Adipose tissue (tissue), 3 donors: ENCODE measurements around the gene LSM10. TPM values are rescaled to one million over a fixed set of nuclear protein-coding genes. Genes with fewer than 3 reads are reported as not detected.

Source experiments
- polyA plus RNA-seq, 3 donors: library from polyadenylated mRNA; stranded (reverse); fragments of 200-250 nt; gene quantifications; one replicate each; pipeline ENCODE4 v1.2.3, GENCODE V29; 2013
- donor health status: healthy with polysubstance abuse.
- donor health status: Bipolar disorder and iron deficiency.
- donor health status: healthy.

The LSM10 gene
- polyA plus RNA-seq, 3 donors, result 30.7 to 59.5 (median 59.5) TPM

Other genes starting within 250 kb of the LSM10 start
- gene TRAPPC3, start 248.4 kb downstream of the LSM10 start, polyA plus RNA-seq, result 10 to 100 TPM; 37.1 to 69.2 (median 58.5) TPM
- gene MAP7D1, start 241.7 kb downstream of the LSM10 start, polyA plus RNA-seq, result 100 to 1,000 TPM in 1 of 3 donors, 10 to 100 TPM in 2; 19.9 to 215 (median 92.7) TPM
- 10 to 100 TPM; 19.5 to 47.6 (median 35.5) TPM for gene THRAP3, start 173.5 kb downstream of the LSM10 start, polyA plus RNA-seq
- 1 to 10 TPM in 2 of 3 donors, under 1 TPM in 1; 0.61 to 1.7 (median 1.1) TPM for gene SH3D21, start 91.5 kb downstream of the LSM10 start, polyA plus RNA-seq
- gene EVA1B, start 74.3 kb downstream of the LSM10 start, polyA plus RNA-seq, result 10 to 100 TPM; 11.5 to 46.7 (median 25.3) TPM
- gene STK40, start 12.0 kb downstream of the LSM10 start, polyA plus RNA-seq, result 10 to 100 TPM; 22.8 to 63.2 (median 50.7) TPM
- 10 to 100 TPM in 1 of 3 donors, 1 to 10 TPM in 2; 5.3 to 10.3 (median 6.5) TPM for gene OSCP1, start 52.5 kb upstream of the LSM10 start, polyA plus RNA-seq
- 100 to 1,000 TPM in 2 of 3 donors, 10 to 100 TPM in 1; 69.1 to 142 (median 130) TPM for gene MRPS15, start 66.5 kb upstream of the LSM10 start, polyA plus RNA-seq
- gene CSF3R, start 85.0 kb upstream of the LSM10 start, polyA plus RNA-seq, result 10 to 100 TPM in 2 of 3 donors, 1 to 10 TPM in 1; 2.6 to 74.0 (median 36.2) TPM